ENCODE data around the gene HEXA. TPM values are rescaled to one million over a fixed set of nuclear protein-coding genes. Genes with fewer than 3 reads are reported as not detected.
A peak's percentile ranks its signal among the peaks of the same experiment; 100 is the strongest.

The HEXA gene
- polyA plus RNA-seq, 1 donor (not counting 4 experiments of a cell fraction or from before 2014, with no cell fraction given), result 53.5 TPM

GRCh38 chr15:72382146-72382545 lies 6.3 kb upstream of the HEXA start:
- no peak overlapping the region for H3K9ac ChIP-seq (ENCODE audit: control insufficient read depth, extremely low read depth, insufficient read depth, low read length)
- no peaks in the 10 kb centered on the region for H3K4me1 ChIP-seq (ENCODE audit: control insufficient read depth, extremely low read depth, insufficient read depth, low read length)
- no peak overlapping the region for H3K4me2 ChIP-seq (ENCODE audit: control insufficient read depth, extremely low read depth, insufficient read depth, low read depth, low read length)
- dilution Hi-C loops (cut with MboI; ENCODE audit: extremely low pct_ligation_motif_present, low sequenced_read_pairs), result no loop called here
- H4K20me1 ChIP-seq (ENCODE audit: control insufficient read depth, extremely low read depth, insufficient read depth, low read length), result no peaks in the 10 kb centered on the region
- no peak for DNase-seq (ENCODE audit: low read depth, low spot score)
- no peak overlapping the region for H2AFZ ChIP-seq (ENCODE audit: control insufficient read depth, low read length)
- H3K36me3 ChIP-seq (ENCODE audit: control insufficient read depth in 2 of 2, extremely low read depth in 1 of 2, insufficient read depth in 2 of 2, low read length in 2 of 2), result no peaks in the 10 kb centered on the region
- H3K27ac ChIP-seq (ENCODE audit: control insufficient read depth, insufficient read depth, low read length), result no peak overlapping the region
- no peak overlapping the region for H3K4me3 ChIP-seq (ENCODE audit: control insufficient read depth in 2 of 3, extremely low read depth in 1 of 3, insufficient read depth in 2 of 3, low read depth in 1 of 3, low read length in 3 of 3)
- H3K27me3 ChIP-seq (ENCODE audit: control insufficient read depth, extremely low read depth, insufficient read depth, low read length), result peaks cover 14% of the 10 kb centered on the region
- H3K9me3 ChIP-seq (ENCODE audit: control insufficient read depth, low read depth, low read length), result no peaks in the 10 kb centered on the region
- no peak for FAIRE-seq
- H3K79me2 ChIP-seq (ENCODE audit: control insufficient read depth, insufficient read depth, low read length), result no peaks in the 10 kb centered on the region
- TF ChIP-seq, protein P1, sequence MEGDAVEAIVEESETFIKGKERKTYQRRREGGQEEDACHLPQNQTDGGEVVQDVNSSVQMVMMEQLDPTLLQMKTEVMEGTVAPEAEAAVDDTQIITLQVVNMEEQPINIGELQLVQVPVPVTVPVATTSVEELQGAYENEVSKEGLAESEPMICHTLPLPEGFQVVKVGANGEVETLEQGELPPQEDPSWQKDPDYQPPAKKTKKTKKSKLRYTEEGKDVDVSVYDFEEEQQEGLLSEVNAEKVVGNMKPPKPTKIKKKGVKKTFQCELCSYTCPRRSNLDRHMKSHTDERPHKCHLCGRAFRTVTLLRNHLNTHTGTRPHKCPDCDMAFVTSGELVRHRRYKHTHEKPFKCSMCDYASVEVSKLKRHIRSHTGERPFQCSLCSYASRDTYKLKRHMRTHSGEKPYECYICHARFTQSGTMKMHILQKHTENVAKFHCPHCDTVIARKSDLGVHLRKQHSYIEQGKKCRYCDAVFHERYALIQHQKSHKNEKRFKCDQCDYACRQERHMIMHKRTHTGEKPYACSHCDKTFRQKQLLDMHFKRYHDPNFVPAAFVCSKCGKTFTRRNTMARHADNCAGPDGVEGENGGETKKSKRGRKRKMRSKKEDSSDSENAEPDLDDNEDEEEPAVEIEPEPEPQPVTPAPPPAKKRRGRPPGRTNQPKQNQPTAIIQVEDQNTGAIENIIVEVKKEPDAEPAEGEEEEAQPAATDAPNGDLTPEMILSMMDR (optimal IDR thresholded peaks at IDR 0.05 in 1 of 3, IDR thresholded peaks at IDR 0.05 in 1 of 3, conservative IDR thresholded peaks at IDR 0.05 in 1 of 3; ENCODE audit: extremely low read depth in 1 of 3, insufficient read depth in 2 of 3, low read length in 3 of 3), result peak in 1 of 3 experiments; percentile 26
- TF ChIP-seq EZH2 (IDR thresholded peaks at IDR 0.05; ENCODE audit: low read length), result no peak
- no peaks in the 10 kb centered on the region for H3K9me1 ChIP-seq (ENCODE audit: control insufficient read depth, extremely low read depth, insufficient read depth, low read length)

DNA sequence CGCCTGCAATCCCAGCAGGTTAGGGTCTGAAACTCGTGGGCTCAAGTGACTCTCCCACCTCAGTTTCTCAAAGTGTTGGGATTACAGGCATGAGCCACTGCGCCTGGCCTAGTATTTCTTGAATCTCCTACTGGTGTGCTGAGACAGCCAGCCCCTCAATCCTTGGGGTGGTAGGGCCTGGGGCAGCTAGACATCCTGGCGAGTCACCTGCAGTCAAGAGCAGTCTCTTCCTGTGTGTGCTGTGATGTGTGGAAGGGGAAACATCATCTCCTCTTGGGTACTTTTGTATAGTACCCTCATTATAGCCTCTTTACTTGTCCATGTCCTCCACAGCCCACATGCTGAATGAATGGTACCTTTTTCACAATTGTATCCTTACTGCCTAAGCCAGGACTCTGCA lies 4.9 kb upstream of the HEXA start:
- FAIRE-seq, result no peak
- peaks cover 6% of the 10 kb centered on the region for H3K4me1 ChIP-seq (ENCODE audit: control insufficient read depth, extremely low read depth, insufficient read depth, low read length)

More for the DNA sequence above, 4.9 kb upstream of the HEXA start:
- Histone ChIP-seq H3K4me2 (ENCODE audit: control insufficient read depth, extremely low read depth, insufficient read depth, low read depth, low read length) (no peak overlapping the region), H3K27ac (ENCODE audit: control insufficient read depth, insufficient read depth, low read length) (no peak overlapping the region), H3K9me1 (ENCODE audit: control insufficient read depth, extremely low read depth, insufficient read depth, low read length) (no peaks in the 10 kb centered on the region), H3K4me3 (ENCODE audit: control insufficient read depth in 2 of 3, extremely low read depth in 1 of 3, insufficient read depth in 2 of 3, low read depth in 1 of 3, low read length in 3 of 3) (no peak overlapping the region), H2AFZ (ENCODE audit: control insufficient read depth, low read length) (no peak overlapping the region), H3K79me2 (ENCODE audit: control insufficient read depth, insufficient read depth, low read length) (no peaks in the 10 kb centered on the region), H3K9me3 (ENCODE audit: control insufficient read depth, low read depth, low read length) (no peaks in the 10 kb centered on the region), H3K27me3 (ENCODE audit: control insufficient read depth, extremely low read depth, insufficient read depth, low read length) (peaks cover 14% of the 10 kb centered on the region), H3K36me3 (ENCODE audit: control insufficient read depth in 2 of 2, extremely low read depth in 1 of 2, insufficient read depth in 2 of 2, low read length in 2 of 2) (no peaks in the 10 kb centered on the region), H4K20me1 (ENCODE audit: control insufficient read depth, extremely low read depth, insufficient read depth, low read length) (no peaks in the 10 kb centered on the region), H3K9ac (ENCODE audit: control insufficient read depth, extremely low read depth, insufficient read depth, low read length) (no peak overlapping the region)
- dilution Hi-C loops (cut with MboI; ENCODE audit: extremely low pct_ligation_motif_present, low sequenced_read_pairs), result no loop called here
- no peak for DNase-seq (ENCODE audit: low read depth, low spot score)
- TF ChIP-seq EZH2 (IDR thresholded peaks at IDR 0.05; ENCODE audit: low read length), result no peak
- TF ChIP-seq, protein P1 (optimal IDR thresholded peaks at IDR 0.05 in 1 of 3, IDR thresholded peaks at IDR 0.05 in 1 of 3, conservative IDR thresholded peaks at IDR 0.05 in 1 of 3; ENCODE audit: extremely low read depth in 1 of 3, insufficient read depth in 2 of 3, low read length in 3 of 3), result no peak

All from keratinocyte (primary cell).